ENCODE results near the gene RHOT2.
A peak's percentile ranks its signal among the peaks of the same experiment; 100 is the strongest.

The RHOT2 gene

GRCh38 chr16:660132-660458 lies 7.8 kb upstream of the RHOT2 start:
- 77% methylated on average over 6 of the region's 6 CpGs for WGBS
- Histone ChIP-seq H2BK5ac (ENCODE audit: low read depth, low read length, poor library complexity, severe bottlenecking) (no peak overlapping the region), H2AK5ac (ENCODE audit: low read length, severe bottlenecking) (no peak overlapping the region), H3K4me1 (ENCODE audit: control insufficient read depth, insufficient read depth, low read depth, low read length) (peaks cover 17% of the 10 kb centered on the region), H3K27me3 (ENCODE audit: control insufficient read depth in 1 of 2, insufficient read depth in 1 of 2, low read length in 2 of 2) (no peaks in the 10 kb centered on the region), H3K23ac (ENCODE audit: low read length in 2 of 2) (no peak overlapping the region), H4K91ac (ENCODE audit: low read length) (peak overlapping the region; percentile 40), H3K4ac (ENCODE audit: low read depth in 1 of 2, low read length in 2 of 2) (no peak overlapping the region), H3K4me3 (ENCODE audit: insufficient read depth in 1 of 2, low read depth in 1 of 2, low read length in 2 of 2) (no peak overlapping the region), H2BK15ac (ENCODE audit: low read depth, poor library complexity, severe bottlenecking) (no peak overlapping the region), H3K14ac (ENCODE audit: low read length in 2 of 2) (no peak overlapping the region), H4K8ac (ENCODE audit: low read length) (peak overlapping the region; percentile 52), H3K79me1 (replicated peaks; ENCODE audit: low read length, poor library complexity, severe bottlenecking) (no peaks in the 10 kb centered on the region), H3K18ac (ENCODE audit: low read depth in 1 of 2, low read length in 2 of 2) (no peak overlapping the region), H3K9me3 (ENCODE audit: control insufficient read depth, low read length) (no peaks in the 10 kb centered on the region), H2BK120ac (ENCODE audit: low read depth, low read length) (no peak overlapping the region), H3K4me2 (ENCODE audit: low read length, poor library complexity, severe bottlenecking) (no peak overlapping the region), H3K9ac (ENCODE audit: low read length) (no peak overlapping the region), H3K36me3 (ENCODE audit: control insufficient read depth in 1 of 2, insufficient read depth in 2 of 2, low read depth in 1 of 2, low read length in 2 of 2) (peaks cover 0 to 67% of the 10 kb centered on the region in 2 experiments), H2BK12ac (ENCODE audit: low read length in 2 of 2) (no peak overlapping the region), H2AFZ (ENCODE audit: low read depth, low read length) (no peak overlapping the region), H3K27ac (ENCODE audit: low read length, poor library complexity, severe bottlenecking) (no peak overlapping the region)
- DNase-seq: no peak

- H2AFZ ChIP-seq (ENCODE audit: low read depth, low read length): no peak overlapping the region
- peak; percentile 90 for DNase-seq
Observed at GRCh38 chr16:660459-661183, 7.3 kb upstream of the RHOT2 start.

GRCh38 chr16:661184-661821 lies 6.6 kb upstream of the RHOT2 start:
- Histone ChIP-seq H3K9ac (ENCODE audit: low read length) (peak overlapping the region; percentile 15), H3K4ac (ENCODE audit: low read depth in 1 of 2, low read length in 2 of 2) (peak overlapping the region in 1 of 2 experiments; percentile 31), H3K27ac (ENCODE audit: low read length, poor library complexity, severe bottlenecking) (no peak overlapping the region), H2BK15ac (ENCODE audit: low read depth, poor library complexity, severe bottlenecking) (peak overlapping the region; percentile 33), H3K18ac (ENCODE audit: low read depth in 1 of 2, low read length in 2 of 2) (peak overlapping the region; percentile 15 to 64), H2BK120ac (ENCODE audit: low read depth, low read length) (no peak overlapping the region), H3K79me1 (replicated peaks; ENCODE audit: low read length, poor library complexity, severe bottlenecking) (no peaks in the 10 kb centered on the region), H3K4me1 (ENCODE audit: control insufficient read depth, insufficient read depth, low read depth, low read length) (peaks cover 17% of the 10 kb centered on the region), H3K14ac (ENCODE audit: low read length in 2 of 2) (no peak overlapping the region), H4K8ac (ENCODE audit: low read length) (peak overlapping the region; percentile 92), H2BK5ac (ENCODE audit: low read depth, low read length, poor library complexity, severe bottlenecking) (no peak overlapping the region), H2AFZ (ENCODE audit: low read depth, low read length) (no peak overlapping the region), H2AK5ac (ENCODE audit: low read length, severe bottlenecking) (peak overlapping the region; percentile 56), H2BK12ac (ENCODE audit: low read length in 2 of 2) (peak overlapping the region; percentile 29 to 69), H3K27me3 (ENCODE audit: control insufficient read depth in 1 of 2, insufficient read depth in 1 of 2, low read length in 2 of 2) (no peaks in the 10 kb centered on the region), H3K9me3 (ENCODE audit: control insufficient read depth, low read length) (no peaks in the 10 kb centered on the region), H3K4me2 (ENCODE audit: low read length, poor library complexity, severe bottlenecking) (peak overlapping the region; percentile 35), H4K91ac (ENCODE audit: low read length) (peak overlapping the region; percentile 64), H3K4me3 (ENCODE audit: insufficient read depth in 1 of 2, low read depth in 1 of 2, low read length in 2 of 2) (no peak overlapping the region), H3K36me3 (ENCODE audit: control insufficient read depth in 1 of 2, insufficient read depth in 2 of 2, low read depth in 1 of 2, low read length in 2 of 2) (peaks cover 3 to 59% of the 10 kb centered on the region in 2 experiments), H3K23ac (ENCODE audit: low read length in 2 of 2) (no peak overlapping the region)
- 75% methylated on average over 33 of the region's 35 CpGs for WGBS
- no peak for DNase-seq

More at GRCh38 chr16:660459-661183, 7.3 kb upstream of the RHOT2 start:
- Histone ChIP-seq H4K8ac (ENCODE audit: low read length) (peak overlapping the region; percentile 92), H3K4me3 (ENCODE audit: insufficient read depth in 1 of 2, low read depth in 1 of 2, low read length in 2 of 2) (no peak overlapping the region), H2BK12ac (ENCODE audit: low read length in 2 of 2) (peak overlapping the region; percentile 29 to 69), H3K23ac (ENCODE audit: low read length in 2 of 2) (no peak overlapping the region), H3K27ac (ENCODE audit: low read length, poor library complexity, severe bottlenecking) (no peak overlapping the region), H4K91ac (ENCODE audit: low read length) (peak overlapping the region; percentile 64), H3K18ac (ENCODE audit: low read depth in 1 of 2, low read length in 2 of 2) (peak overlapping the region; percentile 15 to 64), H3K4me1 (ENCODE audit: control insufficient read depth, insufficient read depth, low read depth, low read length) (peaks cover 17% of the 10 kb centered on the region), H3K4ac (ENCODE audit: low read depth in 1 of 2, low read length in 2 of 2) (no peak overlapping the region), H3K9ac (ENCODE audit: low read length) (peak overlapping the region; percentile 15), H2BK5ac (ENCODE audit: low read depth, low read length, poor library complexity, severe bottlenecking) (no peak overlapping the region), H2BK15ac (ENCODE audit: low read depth, poor library complexity, severe bottlenecking) (peak overlapping the region; percentile 33), H2BK120ac (ENCODE audit: low read depth, low read length) (no peak overlapping the region), H3K9me3 (ENCODE audit: control insufficient read depth, low read length) (no peaks in the 10 kb centered on the region), H2AK5ac (ENCODE audit: low read length, severe bottlenecking) (no peak overlapping the region), H3K4me2 (ENCODE audit: low read length, poor library complexity, severe bottlenecking) (peak overlapping the region; percentile 35), H3K36me3 (ENCODE audit: control insufficient read depth in 1 of 2, insufficient read depth in 2 of 2, low read depth in 1 of 2, low read length in 2 of 2) (peaks cover 0 to 61% of the 10 kb centered on the region in 2 experiments), H3K14ac (ENCODE audit: low read length in 2 of 2) (no peak overlapping the region), H3K79me1 (replicated peaks; ENCODE audit: low read length, poor library complexity, severe bottlenecking) (no peaks in the 10 kb centered on the region), H3K27me3 (ENCODE audit: control insufficient read depth in 1 of 2, insufficient read depth in 1 of 2, low read length in 2 of 2) (no peaks in the 10 kb centered on the region)
- WGBS: 34% methylated on average over 25 of the region's 43 CpGs

GRCh38 chr16:662095-662494 lies 5.8 kb upstream of the RHOT2 start:
- DNase-seq: no peak
- no peak overlapping the region for H3K4me3 ChIP-seq (ENCODE audit: insufficient read depth in 1 of 2, low read depth in 1 of 2, low read length in 2 of 2)
- no peaks in the 10 kb centered on the region for H3K79me1 ChIP-seq (replicated peaks; ENCODE audit: low read length, poor library complexity, severe bottlenecking)
- no peak overlapping the region for H3K23ac ChIP-seq (ENCODE audit: low read length in 2 of 2)
- peaks cover 3 to 57% of the 10 kb centered on the region in 2 experiments for H3K36me3 ChIP-seq (ENCODE audit: control insufficient read depth in 1 of 2, insufficient read depth in 2 of 2, low read depth in 1 of 2, low read length in 2 of 2)
- WGBS: 97% methylated on average over 19 of the region's 19 CpGs
- H4K91ac ChIP-seq (ENCODE audit: low read length): peak overlapping the region; percentile 63
- no peak overlapping the region for H2AK5ac ChIP-seq (ENCODE audit: low read length, severe bottlenecking)
- no peak overlapping the region for H2BK12ac ChIP-seq (ENCODE audit: low read length in 2 of 2)
- H2BK120ac ChIP-seq (ENCODE audit: low read depth, low read length): no peak overlapping the region
- H3K4ac ChIP-seq (ENCODE audit: low read depth in 1 of 2, low read length in 2 of 2): no peak overlapping the region
- H3K14ac ChIP-seq (ENCODE audit: low read length in 2 of 2): no peak overlapping the region
- no peak overlapping the region for H3K18ac ChIP-seq (ENCODE audit: low read depth in 1 of 2, low read length in 2 of 2)
- H2AFZ ChIP-seq (ENCODE audit: low read depth, low read length): no peak overlapping the region
- H3K27ac ChIP-seq (ENCODE audit: low read length, poor library complexity, severe bottlenecking): no peak overlapping the region
- no peak overlapping the region for H2BK5ac ChIP-seq (ENCODE audit: low read depth, low read length, poor library complexity, severe bottlenecking)
- peaks cover 17% of the 10 kb centered on the region for H3K4me1 ChIP-seq (ENCODE audit: control insufficient read depth, insufficient read depth, low read depth, low read length)
- no peak overlapping the region for H3K4me2 ChIP-seq (ENCODE audit: low read length, poor library complexity, severe bottlenecking)
- H3K9ac ChIP-seq (ENCODE audit: low read length): no peak overlapping the region
- H3K9me3 ChIP-seq (ENCODE audit: control insufficient read depth, low read length): no peaks in the 10 kb centered on the region
- no peak overlapping the region for H2BK15ac ChIP-seq (ENCODE audit: low read depth, poor library complexity, severe bottlenecking)
- H3K27me3 ChIP-seq (ENCODE audit: control insufficient read depth in 1 of 2, insufficient read depth in 1 of 2, low read length in 2 of 2): no peaks in the 10 kb centered on the region
- no peak overlapping the region for H4K8ac ChIP-seq (ENCODE audit: low read length)

Data from mesenchymal stem cell (in vitro differentiated cells and primary cell).